Liver (tissue), 3 donors: Measurements from ENCODE around the gene EHD1.

Source experiments
- CTCF ChIP-seq: fragments of 150-350 bp; IDR thresholded peaks from 2 replicates; pipeline ENCODE4 v1.5.1; 2017; ENCODE audit warnings: improper control_type of control experiment, low read depth, low read length; ENCODE audit not compliant: missing input control
- GABPA ChIP-seq, 2 donors: IDR thresholded peaks in 1 of 2; conservative IDR thresholded peaks in 1 of 2; 2 replicates each; pipeline ENCODE4 v1.6.1; 2016; ENCODE audit warnings: antibody characterized with exemption in 2 of 2, mild to moderate bottlenecking in 1 of 2, moderate library complexity in 1 of 2
- MAX ChIP-seq: IDR thresholded peaks from 2 replicates; pipeline ENCODE4 v1.6.1; 2016; ENCODE audit warnings: antibody characterized with exemption
- TAF1 ChIP-seq: conservative IDR thresholded peaks from 2 replicates; pipeline ENCODE4 v1.6.1; 2016; ENCODE audit warnings: antibody characterized with exemption, mild to moderate bottlenecking
- donor health status: healthy.
- donor health status: healthy.

GRCh38 chr11:64913171-64913727 is 34.8 kb upstream of the EHD1 start:
- TF ChIP-seq CTCF (no peak), TAF1 (no peak), MAX (no peak), GABPA (IDR thresholded peaks at IDR 0.05 in 1 of 2, conservative IDR thresholded peaks at IDR 0.05 in 1 of 2) (no peak)
